GM21723 (cell line): ENCODE data around the gene TNFRSF19.

Experiments used
- ATAC-seq: cut with Tn5 transposase; IDR thresholded peaks from one replicate; pipeline ENCODE4 v1.9.1; 2021; ENCODE audit warnings: mild to moderate bottlenecking, moderate library complexity; ENCODE audit not compliant: unreplicated experiment

The TNFRSF19 gene

GRCh38 chr13:23711355-23711754, 141.1 kb downstream of the TNFRSF19 start:
- ATAC-seq, result no peak

- no peak for ATAC-seq
Observed at GRCh38 chr13:23714672-23715071, 144.5 kb downstream of the TNFRSF19 start.

GRCh38 chr13:23715092-23715761, 145.0 kb downstream of the TNFRSF19 start:
- ATAC-seq, result no peak

- ATAC-seq, result no peak
Observed at GRCh38 chr13:23715762-23716235, 145.6 kb downstream of the TNFRSF19 start.

- no peak for ATAC-seq
Observed at GRCh38 chr13:23716401-23716800, 146.2 kb downstream of the TNFRSF19 start.

- ATAC-seq, result no peak
Observed at GRCh38 chr13:23718996-23719395, 148.8 kb downstream of the TNFRSF19 start.

- no peak for ATAC-seq
Observed at GRCh38 chr13:23722726-23723453, 152.7 kb downstream of the TNFRSF19 start.

GRCh38 chr13:23723471-23723870, 153.3 kb downstream of the TNFRSF19 start:
- no peak for ATAC-seq

- ATAC-seq, result no peak
Observed at GRCh38 chr13:23724196-23724970, 154.2 kb downstream of the TNFRSF19 start.
